Chondrocyte (in vitro differentiated cells): ENCODE results near the gene WWOX. TPM values are rescaled to one million over a fixed set of nuclear protein-coding genes. Genes with fewer than 3 reads are reported as not detected.

ENCODE experiments used
- DNase-seq: peaks from one replicate; pipeline ENCODE4 v3.0.0; 2021; ENCODE audit warnings: mixed read lengths, low spot score
- H3K27ac Mint-ChIP-seq: one replicate; pipeline ENCODE4 v1.8.0; 2021; ENCODE audit warnings: mild to moderate bottlenecking, moderate library complexity, mixed read lengths; ENCODE audit not compliant: unreplicated experiment
- H3K27me3 Mint-ChIP-seq: 2 replicates; pipeline ENCODE4 v1.8.0; 2021; ENCODE audit warnings: low read depth, mixed read lengths
- H3K36me3 Mint-ChIP-seq: 2 replicates; pipeline ENCODE4 v1.8.0; 2021; ENCODE audit warnings: low read depth, mixed read lengths
- H3K4me1 Mint-ChIP-seq: 2 replicates; pipeline ENCODE4 v1.8.0; 2021; ENCODE audit warnings: low read depth, mild to moderate bottlenecking, mixed read lengths
- H3K4me3 Mint-ChIP-seq: one replicate; pipeline ENCODE4 v1.8.0; 2021; ENCODE audit warnings: mild to moderate bottlenecking, moderate library complexity, mixed read lengths; ENCODE audit not compliant: unreplicated experiment
- H3K9me3 Mint-ChIP-seq: 2 replicates; pipeline ENCODE4 v1.8.0; 2021; ENCODE audit warnings: low read depth, mixed read lengths
- total RNA-seq: library from RNA; stranded (reverse); gene quantifications from 3 replicates; pipeline ENCODE4 v1.2.1, GENCODE V29; 2021
- TF ChIP-seq, protein P1 (sequence below): fragments of 200-600 bp; sonication (generic); IDR thresholded peaks from 2 replicates; pipeline ENCODE4 v1.5.0; 2021; ENCODE audit warnings: antibody characterized with exemption, mild to moderate bottlenecking, moderate library complexity

Gene WWOX
- total RNA-seq, 1 donor from 2014 or later = 12.1 TPM

DNA sequence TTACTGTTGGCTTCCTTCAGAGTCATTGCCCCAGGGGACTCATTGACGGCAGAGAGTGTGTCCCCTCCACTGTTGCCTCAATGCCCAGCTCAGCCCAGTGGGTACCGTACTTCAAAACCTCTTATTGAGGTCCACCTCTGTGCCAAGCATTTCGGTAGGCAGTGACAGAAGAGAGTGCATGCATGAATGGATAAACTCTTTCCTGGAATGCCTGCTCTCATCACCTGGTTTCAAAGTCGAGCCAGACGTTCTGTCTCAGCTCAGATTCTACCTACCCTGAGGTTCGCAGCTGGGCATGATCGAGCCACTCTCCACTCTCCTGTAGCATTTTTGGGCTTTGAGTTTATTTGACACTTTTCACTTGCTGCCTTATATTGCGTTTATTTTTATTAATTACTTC is 854.1 kb downstream of the WWOX start:
- TF ChIP-seq, protein P1, sequence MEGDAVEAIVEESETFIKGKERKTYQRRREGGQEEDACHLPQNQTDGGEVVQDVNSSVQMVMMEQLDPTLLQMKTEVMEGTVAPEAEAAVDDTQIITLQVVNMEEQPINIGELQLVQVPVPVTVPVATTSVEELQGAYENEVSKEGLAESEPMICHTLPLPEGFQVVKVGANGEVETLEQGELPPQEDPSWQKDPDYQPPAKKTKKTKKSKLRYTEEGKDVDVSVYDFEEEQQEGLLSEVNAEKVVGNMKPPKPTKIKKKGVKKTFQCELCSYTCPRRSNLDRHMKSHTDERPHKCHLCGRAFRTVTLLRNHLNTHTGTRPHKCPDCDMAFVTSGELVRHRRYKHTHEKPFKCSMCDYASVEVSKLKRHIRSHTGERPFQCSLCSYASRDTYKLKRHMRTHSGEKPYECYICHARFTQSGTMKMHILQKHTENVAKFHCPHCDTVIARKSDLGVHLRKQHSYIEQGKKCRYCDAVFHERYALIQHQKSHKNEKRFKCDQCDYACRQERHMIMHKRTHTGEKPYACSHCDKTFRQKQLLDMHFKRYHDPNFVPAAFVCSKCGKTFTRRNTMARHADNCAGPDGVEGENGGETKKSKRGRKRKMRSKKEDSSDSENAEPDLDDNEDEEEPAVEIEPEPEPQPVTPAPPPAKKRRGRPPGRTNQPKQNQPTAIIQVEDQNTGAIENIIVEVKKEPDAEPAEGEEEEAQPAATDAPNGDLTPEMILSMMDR = no peak
- Mint-ChIP-seq H3K4me3 (no peak overlapping the region), H3K9me3 (peaks cover 6% of the 10 kb centered on the region)

DNA sequence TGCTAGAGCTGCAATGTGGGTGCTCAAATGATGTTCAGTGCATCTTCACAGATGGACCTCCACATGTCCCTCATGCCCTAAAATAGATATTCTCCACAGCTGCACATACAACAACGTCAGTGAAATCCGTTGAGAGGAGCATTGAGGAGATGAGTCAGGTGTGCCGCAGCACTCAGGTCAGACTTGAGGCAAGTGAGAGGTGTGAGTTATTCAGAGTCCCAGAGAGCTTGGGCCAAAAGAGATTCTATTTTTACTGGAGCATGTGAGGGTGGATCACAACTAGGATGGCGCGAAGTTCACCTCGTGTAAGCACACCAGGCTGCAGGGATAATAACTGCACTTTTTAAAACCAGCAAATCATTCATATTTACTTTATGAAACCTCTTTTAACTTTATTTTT is 855.8 kb downstream of the WWOX start:
- no peak overlapping the region for H3K4me3 Mint-ChIP-seq
- no peak for DNase-seq
- no peaks in the 10 kb centered on the region for H3K27me3 Mint-ChIP-seq
- peaks cover 6% of the 10 kb centered on the region for H3K9me3 Mint-ChIP-seq
- H3K27ac Mint-ChIP-seq = no peak overlapping the region
- H3K4me1 Mint-ChIP-seq = no peaks in the 10 kb centered on the region
- TF ChIP-seq, protein P1 = no peak
- H3K36me3 Mint-ChIP-seq = no peaks in the 10 kb centered on the region

More for the DNA sequence above, 854.1 kb downstream of the WWOX start:
- no peak overlapping the region for H3K27ac Mint-ChIP-seq
- no peak for DNase-seq
- no peaks in the 10 kb centered on the region for H3K4me1 Mint-ChIP-seq
- H3K36me3 Mint-ChIP-seq = no peaks in the 10 kb centered on the region
- no peaks in the 10 kb centered on the region for H3K27me3 Mint-ChIP-seq

DNA sequence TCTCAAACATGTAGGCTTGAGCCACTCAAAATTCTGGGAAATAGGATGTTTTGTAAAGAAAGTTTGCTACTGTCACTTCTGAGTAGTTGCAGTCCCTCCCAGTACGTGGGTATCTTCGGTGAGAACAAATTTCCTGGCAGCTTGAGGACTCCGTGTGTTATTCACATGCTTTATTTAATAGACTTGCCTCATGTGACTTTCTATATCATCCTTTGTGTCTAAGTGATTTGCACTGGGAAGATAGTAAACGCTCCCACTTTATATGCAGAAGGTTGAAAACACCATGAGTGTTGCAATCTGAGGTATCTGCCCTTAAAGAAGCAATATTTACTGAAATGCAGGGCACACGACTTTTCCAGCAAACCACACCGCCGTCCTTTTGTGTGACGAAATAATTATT is 857.4 kb downstream of the WWOX start:
- TF ChIP-seq, protein P1 = no peak
- Mint-ChIP-seq H3K4me3 (no peak overlapping the region), H3K27ac (no peak overlapping the region), H3K4me1 (no peaks in the 10 kb centered on the region), H3K9me3 (peaks cover 15% of the 10 kb centered on the region), H3K36me3 (no peaks in the 10 kb centered on the region), H3K27me3 (no peaks in the 10 kb centered on the region)
- no peak for DNase-seq

DNA sequence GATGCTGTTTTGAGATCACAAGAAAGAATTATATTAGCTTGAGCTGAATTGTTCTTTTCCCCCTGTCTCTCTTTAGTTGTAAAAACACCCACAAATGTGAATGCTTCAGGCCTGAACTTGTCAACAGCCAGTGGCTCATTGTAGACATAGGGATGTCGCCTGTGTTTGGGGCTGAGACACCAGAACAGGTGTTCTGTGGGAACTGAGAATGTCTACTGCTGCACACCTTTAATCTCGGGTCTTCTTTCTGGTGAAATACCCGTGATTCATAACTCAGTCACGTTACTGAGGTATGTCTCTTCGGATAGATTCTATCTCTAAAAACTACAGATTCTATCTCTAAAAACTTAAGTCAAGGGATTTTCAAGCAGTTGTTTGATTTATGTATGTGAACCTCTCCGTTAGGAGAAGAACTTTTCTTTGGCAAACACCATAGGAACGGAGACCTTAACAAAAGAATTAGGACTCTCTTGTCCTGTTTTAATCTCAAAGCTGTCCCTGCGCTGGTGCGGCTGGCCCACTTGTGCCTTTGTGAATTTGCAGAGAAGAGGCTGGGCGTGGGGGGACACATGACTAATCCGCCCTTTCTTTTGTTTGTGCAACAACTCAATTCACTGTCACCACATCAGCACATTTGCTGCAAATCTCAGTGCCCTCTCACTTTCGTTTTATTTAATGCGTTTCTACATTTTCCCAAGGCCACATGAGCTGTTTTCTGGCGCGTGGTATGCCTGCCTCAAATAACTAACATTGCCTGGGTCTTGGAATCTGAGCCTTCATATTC is 858.1 kb downstream of the WWOX start:
- H3K27ac Mint-ChIP-seq = no peak overlapping the region
- H3K36me3 Mint-ChIP-seq = no peaks in the 10 kb centered on the region
- H3K4me3 Mint-ChIP-seq = no peak overlapping the region
- H3K9me3 Mint-ChIP-seq = peaks cover 15% of the 10 kb centered on the region
- no peak for DNase-seq
- no peaks in the 10 kb centered on the region for H3K27me3 Mint-ChIP-seq
- TF ChIP-seq, protein P1 = no peak
- H3K4me1 Mint-ChIP-seq = no peaks in the 10 kb centered on the region

DNA sequence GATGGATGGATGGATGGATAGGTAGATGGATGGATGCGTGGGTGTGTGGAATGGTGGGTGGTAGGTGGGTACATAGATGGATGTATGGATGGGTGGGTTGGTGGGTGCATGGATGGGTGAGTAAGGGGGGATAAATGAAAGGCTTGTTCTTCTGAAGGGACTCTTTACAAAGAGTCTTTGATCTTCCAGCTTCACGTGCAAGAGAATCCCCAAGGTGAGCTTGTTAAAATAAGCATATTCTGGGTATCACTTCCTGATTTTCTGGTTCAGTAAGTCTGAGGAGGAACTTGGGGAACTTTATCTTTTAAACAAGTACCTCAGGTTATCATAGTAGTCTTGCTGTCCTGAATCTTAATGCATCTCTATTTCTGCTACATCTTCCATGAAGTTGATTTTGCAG is 862.0 kb downstream of the WWOX start:
- Mint-ChIP-seq H3K27me3 (no peaks in the 10 kb centered on the region), H3K4me1 (no peaks in the 10 kb centered on the region), H3K27ac (no peak overlapping the region), H3K36me3 (no peaks in the 10 kb centered on the region), H3K9me3 (peaks cover 18% of the 10 kb centered on the region), H3K4me3 (no peak overlapping the region)
- TF ChIP-seq, protein P1 = no peak
- no peak for DNase-seq
